Upper lobe of left lung (tissue), 6 donors: ENCODE data around the gene SACS. TPM values are rescaled to one million over a fixed set of nuclear protein-coding genes. Genes with fewer than 3 reads are reported as not detected.

Experiments
- ATAC-seq, 2 donors: fragments of 200-7000 bp; cut with Tn5 transposase; one replicate each; pipeline ENCODE4 v1.9.1; 2022; ENCODE audit warnings: mild to moderate bottlenecking in 2 of 2, moderate library complexity in 2 of 2; ENCODE audit not compliant: low FRiP score in 2 of 2
- DNase-seq, 2 donors: peaks; one replicate each; pipeline ENCODE4 v3.0.0-alpha.2; 2019 to 2020
- H3K27ac ChIP-seq, 4 donors: fragments of 200-600 bp; sonication (generic); one replicate each; pipeline ENCODE4 v1.5.1; 2016 to 2019
- H3K27me3 ChIP-seq, 4 donors: fragments of 200-600 bp; sonication (generic); one replicate each; pipeline ENCODE4 v1.5.1; 2017 to 2019
- H3K36me3 ChIP-seq, 4 donors: fragments of 200-600 bp; sonication (generic); one replicate each; pipeline ENCODE4 v1.5.1; 2016 to 2019
- H3K4me1 ChIP-seq, 4 donors: fragments of 200-600 bp; sonication (generic); one replicate each; pipeline ENCODE4 v1.5.1; 2018 to 2019
- H3K4me3 ChIP-seq, 4 donors: fragments of 200-600 bp; sonication (generic); one replicate each; pipeline ENCODE4 v1.5.1; 2017 to 2019; ENCODE audit warnings: mild to moderate bottlenecking in 2 of 4, moderate library complexity in 1 of 4
- H3K9me3 ChIP-seq, 4 donors: fragments of 200-600 bp; sonication (generic); one replicate each; pipeline ENCODE4 v1.5.1; 2018 to 2019
- CTCF ChIP-seq, 6 experiments: fragments of 450-650 bp in 4 of 6; fragments of 200-600 bp in 2 of 6; sonication (generic) in 2 of 6; IDR thresholded peaks; one replicate each; pipeline ENCODE4 v1.5.1; 2016 to 2019; ENCODE audit warnings: antibody characterized with exemption in 6 of 6
- EP300 ChIP-seq, 4 donors: sonication (generic); formaldehyde crosslinking; IDR thresholded peaks; one replicate each; pipeline ENCODE4 v1.5.1; 2017; ENCODE audit warnings: antibody characterized with exemption in 4 of 4, control low read depth in 2 of 4
- POLR2A ChIP-seq, 4 donors: fragments of 450-650 bp; IDR thresholded peaks; one replicate each; pipeline ENCODE4 v1.5.1; 2016 to 2017; ENCODE audit warnings: antibody characterized with exemption in 4 of 4, mild to moderate bottlenecking in 2 of 4
- POLR2AphosphoS5 ChIP-seq, 2 donors: sonication (generic); formaldehyde crosslinking; IDR thresholded peaks; one replicate each; pipeline ENCODE4 v1.5.1; 2017; ENCODE audit warnings: antibody characterized with exemption in 2 of 2
- WGBS, 2 donors: methylation state at CpG; one replicate each; pipeline ENCODE4 v1.1.5; 2017 to 2018; 5-methylcytosine and 5-hydroxymethylcytosine counted together
- total RNA-seq, 6 donors: library from RNA; depleted of rRNA in 4 of 6; stranded (reverse); fragments of >200 nt in 4 of 6; gene quantifications; one replicate each; pipeline versions ENCODE4 v1.1.0 to v1.2.1, GENCODE V29; 2016 to 2021
- donor health status: DM: no; HTN: no; CAD: no; lungs with moderate emphysema.
- donor health status: DM: no; HTN: yes; CAD: no; lungs with severe emphysema.

Gene SACS
- total RNA-seq, 6 donors from 2014 or later: 2.4 to 25.1 (median 9.7) TPM

- Histone ChIP-seq H3K4me3 (no peak overlapping the region), H3K36me3 (no peaks in the 10 kb centered on the region), H3K27me3 (no peaks in the 10 kb centered on the region), H3K4me1 (no peaks in the 10 kb centered on the region), H3K27ac (no peak overlapping the region), H3K9me3 (no peaks in the 10 kb centered on the region)
- no peak for DNase-seq
- ATAC-seq: no peak
- TF ChIP-seq EP300 (IDR thresholded peaks at IDR 0.05) (no peak), CTCF (IDR thresholded peaks at IDR 0.05) (no peak), POLR2A (IDR thresholded peaks at IDR 0.05) (no peak), POLR2AphosphoS5 (IDR thresholded peaks at IDR 0.05) (no peak)
- WGBS, 2 donors: 94 to 100% methylated on average over 3 of the region's 5 CpGs
Measured at GRCh38 chr13:23421596-23421995, 11.9 kb downstream of the SACS start.

- no peak overlapping the region for H3K4me3 ChIP-seq
- no peaks in the 10 kb centered on the region for H3K36me3 ChIP-seq
- H3K4me1 ChIP-seq: no peaks in the 10 kb centered on the region
- no peaks in the 10 kb centered on the region for H3K27me3 ChIP-seq
- no peak for ATAC-seq
- WGBS, 2 donors: 97 to 98% methylated on average over 13 to 24 of the region's 33 CpGs
- TF ChIP-seq EP300 (IDR thresholded peaks at IDR 0.05) (no peak), POLR2AphosphoS5 (IDR thresholded peaks at IDR 0.05) (no peak), CTCF (IDR thresholded peaks at IDR 0.05) (no peak), POLR2A (IDR thresholded peaks at IDR 0.05) (no peak)
- no peak overlapping the region for H3K27ac ChIP-seq
- H3K9me3 ChIP-seq: no peaks in the 10 kb centered on the region
- peak in 1 of 2 donors; percentile 73 for DNase-seq
Measured at GRCh38 chr13:23418776-23419683, 14.5 kb downstream of the SACS start.

GRCh38 chr13:23414682-23415081 lies 18.8 kb downstream of the SACS start:
- WGBS, 2 donors: 87 to 91% methylated on average over 2 of the region's 2 CpGs
- no peaks in the 10 kb centered on the region for H3K36me3 ChIP-seq
- no peak for DNase-seq

GRCh38 chr13:23411706-23412105 lies 21.8 kb downstream of the SACS start:
- ATAC-seq: no peak
- 85 to 86% methylated on average over 10 to 11 of the region's 11 CpGs for WGBS, 2 donors

More at GRCh38 chr13:23414682-23415081, 18.8 kb downstream of the SACS start:
- no peaks in the 10 kb centered on the region for H3K9me3 ChIP-seq
- no peak for TF ChIP-seq CTCF (IDR thresholded peaks at IDR 0.05)
- no peak for TF ChIP-seq EP300 (IDR thresholded peaks at IDR 0.05)
- no peak for TF ChIP-seq POLR2AphosphoS5 (IDR thresholded peaks at IDR 0.05)
- TF ChIP-seq POLR2A (IDR thresholded peaks at IDR 0.05): no peak
- no peaks in the 10 kb centered on the region for H3K27me3 ChIP-seq
- H3K27ac ChIP-seq: no peak overlapping the region
- ATAC-seq: no peak
- H3K4me3 ChIP-seq: no peak overlapping the region
- H3K4me1 ChIP-seq: no peaks in the 10 kb centered on the region

More at GRCh38 chr13:23411706-23412105, 21.8 kb downstream of the SACS start:
- H3K27me3 ChIP-seq: no peaks in the 10 kb centered on the region
- H3K4me3 ChIP-seq: no peak overlapping the region
- no peak for DNase-seq
- TF ChIP-seq CTCF (IDR thresholded peaks at IDR 0.05): no peak
- TF ChIP-seq POLR2A (IDR thresholded peaks at IDR 0.05): no peak
- TF ChIP-seq EP300 (IDR thresholded peaks at IDR 0.05): no peak
- no peak for TF ChIP-seq POLR2AphosphoS5 (IDR thresholded peaks at IDR 0.05)
- no peaks in the 10 kb centered on the region for H3K9me3 ChIP-seq
- no peaks in the 10 kb centered on the region for H3K36me3 ChIP-seq
- no peaks in the 10 kb centered on the region for H3K4me1 ChIP-seq
- H3K27ac ChIP-seq: no peak overlapping the region
